Measurements from ENCODE around the gene CDHR5. TPM values are rescaled to one million over a fixed set of nuclear protein-coding genes. Genes with fewer than 3 reads are reported as not detected.
A peak's percentile ranks its signal among the peaks of the same experiment; 100 is the strongest.

The CDHR5 gene
- total RNA-seq, 1 donor: not detected

- no peak overlapping the region for H3K4me3 ChIP-seq (ENCODE audit: insufficient read depth, low read length)
- H3K79me2 ChIP-seq (ENCODE audit: insufficient read depth, low read length): peaks cover 4% of the 10 kb centered on the region
- H3K4me2 ChIP-seq (ENCODE audit: insufficient read depth, low read length): no peak overlapping the region
- H3K27ac ChIP-seq (ENCODE audit: low read depth, low read length): no peak overlapping the region
- H4K20me1 ChIP-seq (ENCODE audit: insufficient read depth, low read length): peaks cover 8% of the 10 kb centered on the region
- peaks cover 17% of the 10 kb centered on the region for H3K36me3 ChIP-seq (ENCODE audit: insufficient read depth, low read length)
- no peaks in the 10 kb centered on the region for H3K27me3 ChIP-seq (ENCODE audit: insufficient read depth, low read length)
- no peaks in the 10 kb centered on the region for H3K4me1 ChIP-seq (ENCODE audit: insufficient read depth, low read length)
- H2AFZ ChIP-seq (ENCODE audit: low read length): no peak overlapping the region
- H3K9me3 ChIP-seq (ENCODE audit: low read depth, low read length): no peaks in the 10 kb centered on the region
- no peak for TF ChIP-seq CTCF (IDR thresholded peaks at IDR 0.05; ENCODE audit: extremely low read depth, low read depth, low read length)
- no peak for DNase-seq (ENCODE audit: insufficient read length, low spot score, missing footprints)
These were observed 40.4 kb upstream of the CDHR5 start for GRCh38 chr11:665062-665703.

- Histone ChIP-seq H3K27me3 (ENCODE audit: insufficient read depth, low read length) (no peaks in the 10 kb centered on the region), H4K20me1 (ENCODE audit: insufficient read depth, low read length) (peaks cover 14% of the 10 kb centered on the region), H2AFZ (ENCODE audit: low read length) (no peak overlapping the region), H3K4me1 (ENCODE audit: insufficient read depth, low read length) (no peaks in the 10 kb centered on the region), H3K4me2 (ENCODE audit: insufficient read depth, low read length) (no peak overlapping the region), H3K27ac (ENCODE audit: low read depth, low read length) (no peak overlapping the region), H3K79me2 (ENCODE audit: insufficient read depth, low read length) (peaks cover 4% of the 10 kb centered on the region), H3K4me3 (ENCODE audit: insufficient read depth, low read length) (no peak overlapping the region), H3K36me3 (ENCODE audit: insufficient read depth, low read length) (peaks cover 26% of the 10 kb centered on the region), H3K9me3 (ENCODE audit: low read depth, low read length) (no peaks in the 10 kb centered on the region)
- DNase-seq (ENCODE audit: insufficient read length, low spot score, missing footprints): peak; percentile 99
- peak; percentile 74 for TF ChIP-seq CTCF (IDR thresholded peaks at IDR 0.05; ENCODE audit: extremely low read depth, low read depth, low read length)
These were observed 38.0 kb upstream of the CDHR5 start for GRCh38 chr11:662689-663274.

GRCh38 chr11:660681-661444 is 36.1 kb upstream of the CDHR5 start:
- Histone ChIP-seq H3K4me2 (ENCODE audit: insufficient read depth, low read length) (no peak overlapping the region), H3K4me3 (ENCODE audit: insufficient read depth, low read length) (no peak overlapping the region), H3K79me2 (ENCODE audit: insufficient read depth, low read length) (peaks cover 4% of the 10 kb centered on the region), H3K27ac (ENCODE audit: low read depth, low read length) (no peak overlapping the region), H4K20me1 (ENCODE audit: insufficient read depth, low read length) (peaks cover 18% of the 10 kb centered on the region), H3K36me3 (ENCODE audit: insufficient read depth, low read length) (peaks cover 23% of the 10 kb centered on the region), H3K9me3 (ENCODE audit: low read depth, low read length) (no peaks in the 10 kb centered on the region), H3K4me1 (ENCODE audit: insufficient read depth, low read length) (no peaks in the 10 kb centered on the region), H2AFZ (ENCODE audit: low read length) (no peak overlapping the region), H3K27me3 (ENCODE audit: insufficient read depth, low read length) (no peaks in the 10 kb centered on the region)
- no peak for TF ChIP-seq CTCF (IDR thresholded peaks at IDR 0.05; ENCODE audit: extremely low read depth, low read depth, low read length)
- peak; percentile 35 for DNase-seq (ENCODE audit: insufficient read length, low spot score, missing footprints)

GRCh38 chr11:660281-660680 is 35.5 kb upstream of the CDHR5 start:
- no peak overlapping the region for H3K4me2 ChIP-seq (ENCODE audit: insufficient read depth, low read length)
- no peaks in the 10 kb centered on the region for H3K27me3 ChIP-seq (ENCODE audit: insufficient read depth, low read length)
- peaks cover 23% of the 10 kb centered on the region for H3K36me3 ChIP-seq (ENCODE audit: insufficient read depth, low read length)
- H3K9me3 ChIP-seq (ENCODE audit: low read depth, low read length): no peaks in the 10 kb centered on the region
- H3K4me3 ChIP-seq (ENCODE audit: insufficient read depth, low read length): no peak overlapping the region
- H4K20me1 ChIP-seq (ENCODE audit: insufficient read depth, low read length): peaks cover 18% of the 10 kb centered on the region
- H3K27ac ChIP-seq (ENCODE audit: low read depth, low read length): no peak overlapping the region
- no peak for TF ChIP-seq CTCF (IDR thresholded peaks at IDR 0.05; ENCODE audit: extremely low read depth, low read depth, low read length)
- DNase-seq (ENCODE audit: insufficient read length, low spot score, missing footprints): peak; percentile 58
- no peak overlapping the region for H2AFZ ChIP-seq (ENCODE audit: low read length)
- peaks cover 4% of the 10 kb centered on the region for H3K79me2 ChIP-seq (ENCODE audit: insufficient read depth, low read length)
- no peaks in the 10 kb centered on the region for H3K4me1 ChIP-seq (ENCODE audit: insufficient read depth, low read length)

Measured in osteoblast (primary cell).